Measurements from ENCODE around the gene CNST.

- no peak for TF ChIP-seq CTCF (IDR thresholded peaks at IDR 0.05)
- no peak for TF ChIP-seq POLR2A (IDR thresholded peaks at IDR 0.05)
These were observed 28.4 kb upstream of the CNST start for GRCh38 chr1:246537887-246538286.
